Activated T-cell treated with anti-CD3 and anti-CD28 coated beads for 48 hours (primary cell): Measurements from ENCODE around the gene ACOT4.
"Not testable (repeated sequence)": the region's sequence is repeated elsewhere in the genome, so short reads cannot be mapped to it uniquely, and the experiment has no call there.

ENCODE experiments used
- DNase-seq: peaks from one replicate; pipeline ENCODE4 v3.0.0-alpha.2; 2020; ENCODE audit warnings: low read depth

The ACOT4 gene

DNA sequence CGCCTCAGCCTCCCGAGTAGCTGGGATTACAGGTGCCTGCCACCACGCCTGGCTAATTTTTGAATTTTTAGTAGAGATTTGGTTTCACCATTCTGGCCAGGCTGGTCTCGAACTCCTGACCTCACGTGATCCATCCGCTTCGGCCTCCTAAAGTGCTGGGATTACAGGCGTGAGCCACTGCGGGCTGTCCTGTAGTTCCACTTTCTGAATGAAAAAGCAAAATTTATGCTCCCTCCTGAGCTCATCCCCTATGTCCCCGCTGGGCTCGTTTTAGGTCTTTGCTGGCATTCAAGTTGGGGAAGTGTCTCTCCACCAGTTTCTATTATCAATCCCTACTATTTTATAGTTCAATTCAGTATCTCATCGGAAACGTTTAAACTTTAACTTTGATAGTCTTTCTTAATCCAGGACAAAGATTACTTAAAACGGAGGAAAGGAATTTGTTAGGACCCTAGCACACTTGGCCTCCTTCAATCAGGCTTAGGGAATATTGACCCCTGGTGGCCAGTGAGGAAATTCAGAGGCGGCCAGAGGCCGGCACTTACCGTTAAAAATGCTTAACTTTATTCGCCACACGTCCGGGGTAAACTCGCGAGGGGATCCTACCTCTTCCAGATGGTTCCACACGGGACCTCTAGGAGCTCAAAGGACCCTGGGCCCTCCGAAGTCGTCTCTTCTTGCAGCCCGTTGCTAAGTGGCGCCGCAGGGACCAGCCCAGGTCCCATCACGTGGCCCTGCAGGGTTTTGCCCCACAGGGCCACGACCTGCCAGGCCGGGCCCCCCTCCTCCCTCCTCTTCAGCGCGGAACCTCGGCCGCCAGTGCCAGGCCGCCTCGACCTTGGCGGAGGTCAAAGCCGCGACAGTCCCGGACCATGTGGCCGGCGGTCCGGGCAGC is 41.7 kb downstream of the ACOT4 start:
- peak; percentile 37 for DNase-seq

- no peak for DNase-seq
These were observed 42.5 kb downstream of the ACOT4 start for GRCh38 chr14:73634011-73634833.

DNA sequence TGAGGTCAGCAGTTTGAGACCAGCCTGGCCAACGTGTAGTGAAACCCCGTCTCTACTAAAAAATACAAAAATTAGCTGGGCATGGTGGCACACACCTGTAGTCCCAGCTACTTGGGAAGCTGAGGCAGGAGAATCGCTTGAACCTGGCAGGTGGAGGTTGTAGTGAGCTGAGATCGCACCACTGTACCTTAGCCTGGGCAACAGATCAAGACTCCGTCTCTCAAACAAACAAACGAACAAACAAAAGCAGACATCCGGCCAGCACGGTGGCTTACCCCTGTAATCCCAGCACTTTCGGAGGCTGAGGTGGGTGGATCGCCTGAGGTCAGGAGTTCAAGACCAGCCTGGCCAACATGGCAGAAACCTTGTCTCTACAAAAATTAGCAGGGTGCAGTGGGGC is 44.7 kb downstream of the ACOT4 start:
- DNase-seq, result not testable (repeated sequence)

DNA sequence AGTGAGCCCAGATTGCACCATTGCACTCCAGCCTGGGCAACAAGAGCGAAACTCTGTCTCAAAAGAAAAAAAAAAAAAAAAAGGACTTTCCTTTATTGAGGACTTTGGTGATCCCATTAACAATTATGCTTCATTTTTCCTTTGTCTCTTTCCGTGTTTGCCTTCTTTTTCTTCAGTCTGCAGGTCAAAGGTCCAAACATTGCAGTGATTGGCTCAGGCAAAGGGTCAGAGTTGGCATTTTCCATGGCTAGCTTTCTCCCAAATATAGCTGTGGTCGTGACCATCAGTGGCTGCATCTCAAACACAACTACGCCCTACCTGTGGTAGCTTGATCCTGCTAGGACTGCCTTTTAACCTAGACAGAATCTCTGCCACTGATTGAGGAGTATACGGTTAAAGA is 46.2 kb downstream of the ACOT4 start:
- DNase-seq, result no peak

GRCh38 chr14:73640796-73641365 is 49.2 kb downstream of the ACOT4 start:
- no peak for DNase-seq

GRCh38 chr14:73644531-73645247 is 53.0 kb downstream of the ACOT4 start, which contains the start of gene DNAL1:
Gene DNAL1 (plus strand): TSS chr14:73644986. CDS start chr14:73645040, 54 bp downstream.
- peak; percentile 93 for DNase-seq

- DNase-seq, result no peak
These were observed 53.6 kb downstream of the ACOT4 start for GRCh38 chr14:73645248-73645610.
